ENCODE measurements around the gene SUCLG2.
A peak's percentile ranks its signal among the peaks of the same experiment; 100 is the strongest.

SUCLG2 gene

DNA sequence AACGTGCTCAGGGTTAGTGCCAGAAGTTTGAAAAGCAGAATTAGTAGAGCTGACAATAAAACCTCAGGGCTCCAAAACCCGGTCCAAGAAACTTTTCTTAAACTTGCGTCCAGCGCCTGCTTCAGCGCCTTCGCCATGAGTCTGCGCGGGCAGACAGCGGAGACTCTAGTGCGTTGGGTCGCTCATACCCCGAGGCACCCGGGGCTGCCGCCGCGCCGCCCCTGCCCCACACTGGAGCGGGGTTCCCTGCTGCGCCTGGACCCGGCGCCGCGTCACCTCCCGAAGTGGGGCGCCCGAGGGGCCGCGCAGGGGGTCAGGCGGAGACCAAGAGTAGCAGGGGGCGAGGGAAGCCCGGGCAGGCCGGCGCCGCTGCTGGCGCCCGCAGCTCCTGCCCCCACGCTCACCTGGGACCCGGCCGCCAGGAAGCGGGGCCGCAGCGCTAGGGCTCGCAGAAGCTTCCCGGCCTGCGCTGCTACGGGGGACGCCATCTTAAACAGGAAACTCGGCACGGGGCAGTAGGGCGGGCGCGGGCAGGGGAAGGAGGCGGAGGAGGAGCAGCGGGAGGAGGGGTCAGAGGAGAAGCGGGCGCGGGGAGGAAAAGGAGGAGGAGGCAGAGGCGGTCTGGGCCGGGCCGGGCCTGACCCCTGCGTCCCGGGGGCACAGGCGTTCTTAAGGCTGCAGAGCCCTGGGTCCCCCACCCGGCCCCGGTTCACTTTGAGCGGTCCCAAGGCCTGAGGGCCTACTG, at the start of gene SUCLG2:
Gene SUCLG2 (minus strand): TSS at position 514 of the 745 bp plus-strand sequence. CDS start 26 bp downstream, at position 488.
- no peaks in the 10 kb centered on the region for H3K36me3 ChIP-seq
- peaks cover 46% of the 10 kb centered on the region for H3K27me3 ChIP-seq
- peak within 1 kb of the TSS; percentile 66 to 72 for H3K4me3 ChIP-seq (ENCODE audit: low read depth in 1 of 2, low read length in 1 of 2)
- H3K4me1 ChIP-seq (ENCODE audit: control insufficient read depth in 1 of 2, insufficient read depth in 1 of 2, low read depth in 1 of 2, low read length in 1 of 2), result peaks cover 17 to 24% of the 10 kb centered on the region in 2 experiments
- TF ChIP-seq CTCF (IDR thresholded peaks at IDR 0.05), result no peak
- no peaks in the 10 kb centered on the region for H3K9me3 ChIP-seq
- peak within 1 kb of the TSS; percentile 3 for H3K27ac ChIP-seq

GRCh38 chr3:67700596-67700995, 46.2 kb upstream of the SUCLG2 start:
- H3K36me3 ChIP-seq, result no peaks in the 10 kb centered on the region
- H3K4me3 ChIP-seq (ENCODE audit: low read depth in 1 of 2, low read length in 1 of 2), result no peak overlapping the region
- TF ChIP-seq CTCF (IDR thresholded peaks at IDR 0.05), result no peak
- H3K4me1 ChIP-seq (ENCODE audit: control insufficient read depth in 1 of 2, insufficient read depth in 1 of 2, low read depth in 1 of 2, low read length in 1 of 2), result no peaks in the 10 kb centered on the region
- H3K27ac ChIP-seq, result no peak overlapping the region
- H3K9me3 ChIP-seq, result no peaks in the 10 kb centered on the region
- H3K27me3 ChIP-seq, result no peaks in the 10 kb centered on the region

- Histone ChIP-seq H3K27me3 (no peaks in the 10 kb centered on the region), H3K27ac (no peak overlapping the region), H3K4me1 (ENCODE audit: control insufficient read depth in 1 of 2, insufficient read depth in 1 of 2, low read depth in 1 of 2, low read length in 1 of 2) (no peaks in the 10 kb centered on the region), H3K9me3 (no peaks in the 10 kb centered on the region), H3K36me3 (no peaks in the 10 kb centered on the region), H3K4me3 (ENCODE audit: low read depth in 1 of 2, low read length in 1 of 2) (no peak overlapping the region)
- no peak for TF ChIP-seq CTCF (IDR thresholded peaks at IDR 0.05)
These were observed 45.5 kb upstream of the SUCLG2 start for GRCh38 chr3:67699882-67700281.

- TF ChIP-seq CTCF (IDR thresholded peaks at IDR 0.05), result no peak
- Histone ChIP-seq H3K4me1 (ENCODE audit: control insufficient read depth in 1 of 2, insufficient read depth in 1 of 2, low read depth in 1 of 2, low read length in 1 of 2) (no peaks in the 10 kb centered on the region), H3K36me3 (no peaks in the 10 kb centered on the region), H3K27ac (no peak overlapping the region), H3K9me3 (no peaks in the 10 kb centered on the region), H3K27me3 (no peaks in the 10 kb centered on the region), H3K4me3 (ENCODE audit: low read depth in 1 of 2, low read length in 1 of 2) (no peak overlapping the region)
These were observed 38.2 kb upstream of the SUCLG2 start for GRCh38 chr3:67692621-67693020.

DNA sequence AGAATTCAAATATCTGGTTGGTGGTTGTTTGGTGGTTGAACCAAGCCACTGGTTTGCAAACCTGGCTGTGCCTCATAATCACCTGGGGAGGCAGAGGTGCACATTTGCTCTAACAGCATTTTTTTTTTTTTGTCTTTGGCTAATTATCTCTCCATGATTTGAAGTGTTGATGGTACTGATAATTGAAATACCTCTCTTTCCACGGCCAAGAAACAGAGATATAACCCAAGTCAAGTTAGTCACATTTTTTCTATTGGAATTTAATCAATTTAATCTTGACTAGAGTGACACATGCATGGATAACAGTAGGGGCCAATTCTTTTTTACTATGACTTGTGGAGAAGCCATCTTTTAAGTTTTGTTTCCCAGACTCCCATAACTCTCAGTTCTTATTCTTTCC, 37.5 kb upstream of the SUCLG2 start:
- Histone ChIP-seq H3K27me3 (no peaks in the 10 kb centered on the region), H3K9me3 (no peaks in the 10 kb centered on the region), H3K4me3 (ENCODE audit: low read depth in 1 of 2, low read length in 1 of 2) (no peak overlapping the region), H3K36me3 (no peaks in the 10 kb centered on the region), H3K27ac (no peak overlapping the region), H3K4me1 (ENCODE audit: control insufficient read depth in 1 of 2, insufficient read depth in 1 of 2, low read depth in 1 of 2, low read length in 1 of 2) (no peaks in the 10 kb centered on the region)
- TF ChIP-seq CTCF (IDR thresholded peaks at IDR 0.05), result no peak

Data from neutrophil (primary cell).